Neural cell (in vitro differentiated cells): ENCODE results near the gene PCDHB4.

Source experiments
- EP300 ChIP-seq: fragments of 450-650 bp; conservative IDR thresholded peaks from 2 replicates; pipeline ENCODE4 v1.6.1; 2014; ENCODE audit warnings: antibody characterized with exemption, mild to moderate bottlenecking, moderate library complexity; ENCODE audit not compliant: poor library complexity, severe bottlenecking
- EZH2 ChIP-seq: fragments of 200-600, 300-800 bp; shearing (Covaris generic), sonication (generic); IDR thresholded peaks from 2 replicates; pipeline ENCODE4 v1.6.1; 2014; ENCODE audit warnings: antibody characterized with exemption, low read length, borderline replicate concordance, mild to moderate bottlenecking; ENCODE audit not compliant: insufficient read depth, poor library complexity, severe bottlenecking
- MXI1 ChIP-seq: fragments of 450-650 bp; conservative IDR thresholded peaks from 2 replicates; pipeline ENCODE4 v1.6.1; 2014; ENCODE audit warnings: antibody characterized with exemption, mild to moderate bottlenecking; ENCODE audit not compliant: poor library complexity, severe bottlenecking
- POLR2AphosphoS5 ChIP-seq: IDR thresholded peaks from 2 replicates; pipeline ENCODE4 v1.6.1; 2012
- RAD21 ChIP-seq: fragments of 450-650 bp; conservative IDR thresholded peaks from 2 replicates; pipeline ENCODE4 v1.6.1; 2014; ENCODE audit warnings: antibody characterized with exemption, mild to moderate bottlenecking, moderate library complexity
- SMC3 ChIP-seq: fragments of 450-650 bp; conservative IDR thresholded peaks from 2 replicates; pipeline ENCODE4 v1.6.1; 2014; ENCODE audit warnings: antibody characterized with exemption, mild to moderate bottlenecking, moderate library complexity; ENCODE audit not compliant: poor library complexity
- TAF1 ChIP-seq: IDR thresholded peaks from 2 replicates; pipeline ENCODE4 v1.6.1; 2012; ENCODE audit warnings: low read depth
- TF ChIP-seq, protein P1 (sequence below): fragments of 450-650 bp; IDR thresholded peaks from 2 replicates; pipeline ENCODE4 v1.5.1; 2014; ENCODE audit warnings: antibody characterized with exemption, mild to moderate bottlenecking, moderate library complexity; ENCODE audit not compliant: poor library complexity, severe bottlenecking
- TF ChIP-seq, protein P2 (sequence below): IDR thresholded peaks from 2 replicates; pipeline ENCODE4 v1.6.1; 2012; ENCODE audit warnings: borderline replicate concordance

DNA sequence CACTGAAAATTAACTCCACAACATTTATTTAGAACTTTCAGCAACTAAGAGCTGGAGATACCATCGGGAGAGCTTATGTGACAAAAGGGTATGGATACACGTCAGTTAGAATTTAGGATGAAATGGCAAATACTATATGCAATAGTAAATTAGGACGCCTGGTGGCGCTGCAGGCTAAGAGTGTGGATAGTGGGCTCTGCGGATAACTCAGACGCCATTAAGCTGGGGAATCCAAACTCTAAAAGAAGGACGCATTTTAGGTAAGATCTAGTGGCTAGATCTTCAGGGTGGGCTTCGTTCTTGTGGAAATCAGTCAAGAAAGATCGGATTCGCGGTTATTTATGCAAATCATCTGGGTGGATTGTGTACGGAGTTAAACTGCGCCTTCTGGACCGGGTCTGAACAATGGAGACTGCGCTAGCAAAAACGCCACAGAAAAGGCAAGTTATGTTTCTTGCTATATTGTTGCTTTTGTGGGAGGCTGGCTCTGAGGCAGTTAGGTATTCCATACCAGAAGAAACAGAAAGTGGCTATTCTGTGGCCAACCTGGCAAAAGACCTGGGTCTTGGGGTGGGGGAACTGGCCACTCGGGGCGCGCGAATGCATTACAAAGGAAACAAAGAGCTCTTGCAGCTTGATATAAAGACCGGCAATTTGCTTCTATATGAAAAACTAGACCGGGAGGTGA is 13.6 kb downstream of the PCDHB4 start, which contains the start of gene PCDHB5:
- TF ChIP-seq, protein P1, sequence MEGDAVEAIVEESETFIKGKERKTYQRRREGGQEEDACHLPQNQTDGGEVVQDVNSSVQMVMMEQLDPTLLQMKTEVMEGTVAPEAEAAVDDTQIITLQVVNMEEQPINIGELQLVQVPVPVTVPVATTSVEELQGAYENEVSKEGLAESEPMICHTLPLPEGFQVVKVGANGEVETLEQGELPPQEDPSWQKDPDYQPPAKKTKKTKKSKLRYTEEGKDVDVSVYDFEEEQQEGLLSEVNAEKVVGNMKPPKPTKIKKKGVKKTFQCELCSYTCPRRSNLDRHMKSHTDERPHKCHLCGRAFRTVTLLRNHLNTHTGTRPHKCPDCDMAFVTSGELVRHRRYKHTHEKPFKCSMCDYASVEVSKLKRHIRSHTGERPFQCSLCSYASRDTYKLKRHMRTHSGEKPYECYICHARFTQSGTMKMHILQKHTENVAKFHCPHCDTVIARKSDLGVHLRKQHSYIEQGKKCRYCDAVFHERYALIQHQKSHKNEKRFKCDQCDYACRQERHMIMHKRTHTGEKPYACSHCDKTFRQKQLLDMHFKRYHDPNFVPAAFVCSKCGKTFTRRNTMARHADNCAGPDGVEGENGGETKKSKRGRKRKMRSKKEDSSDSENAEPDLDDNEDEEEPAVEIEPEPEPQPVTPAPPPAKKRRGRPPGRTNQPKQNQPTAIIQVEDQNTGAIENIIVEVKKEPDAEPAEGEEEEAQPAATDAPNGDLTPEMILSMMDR: peak; percentile 21
- TF ChIP-seq MXI1 (no peak), EZH2 (no peak), POLR2AphosphoS5 (no peak), RAD21 (no peak), EP300 (no peak), SMC3 (no peak), TAF1 (no peak)
- TF ChIP-seq, protein P2, sequence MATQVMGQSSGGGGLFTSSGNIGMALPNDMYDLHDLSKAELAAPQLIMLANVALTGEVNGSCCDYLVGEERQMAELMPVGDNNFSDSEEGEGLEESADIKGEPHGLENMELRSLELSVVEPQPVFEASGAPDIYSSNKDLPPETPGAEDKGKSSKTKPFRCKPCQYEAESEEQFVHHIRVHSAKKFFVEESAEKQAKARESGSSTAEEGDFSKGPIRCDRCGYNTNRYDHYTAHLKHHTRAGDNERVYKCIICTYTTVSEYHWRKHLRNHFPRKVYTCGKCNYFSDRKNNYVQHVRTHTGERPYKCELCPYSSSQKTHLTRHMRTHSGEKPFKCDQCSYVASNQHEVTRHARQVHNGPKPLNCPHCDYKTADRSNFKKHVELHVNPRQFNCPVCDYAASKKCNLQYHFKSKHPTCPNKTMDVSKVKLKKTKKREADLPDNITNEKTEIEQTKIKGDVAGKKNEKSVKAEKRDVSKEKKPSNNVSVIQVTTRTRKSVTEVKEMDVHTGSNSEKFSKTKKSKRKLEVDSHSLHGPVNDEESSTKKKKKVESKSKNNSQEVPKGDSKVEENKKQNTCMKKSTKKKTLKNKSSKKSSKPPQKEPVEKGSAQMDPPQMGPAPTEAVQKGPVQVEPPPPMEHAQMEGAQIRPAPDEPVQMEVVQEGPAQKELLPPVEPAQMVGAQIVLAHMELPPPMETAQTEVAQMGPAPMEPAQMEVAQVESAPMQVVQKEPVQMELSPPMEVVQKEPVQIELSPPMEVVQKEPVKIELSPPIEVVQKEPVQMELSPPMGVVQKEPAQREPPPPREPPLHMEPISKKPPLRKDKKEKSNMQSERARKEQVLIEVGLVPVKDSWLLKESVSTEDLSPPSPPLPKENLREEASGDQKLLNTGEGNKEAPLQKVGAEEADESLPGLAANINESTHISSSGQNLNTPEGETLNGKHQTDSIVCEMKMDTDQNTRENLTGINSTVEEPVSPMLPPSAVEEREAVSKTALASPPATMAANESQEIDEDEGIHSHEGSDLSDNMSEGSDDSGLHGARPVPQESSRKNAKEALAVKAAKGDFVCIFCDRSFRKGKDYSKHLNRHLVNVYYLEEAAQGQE: no peak
